Endometrial microvascular endothelial cells (primary cell): ENCODE results near the gene C6orf136. TPM values are rescaled to one million over a fixed set of nuclear protein-coding genes. Genes with fewer than 3 reads are reported as not detected.

Source experiments
- in situ Hi-C: cut with HindIII; loops from 2 replicates; pipeline ENCODE4 v1.10.0; 2017; ENCODE audit warnings: low sequenced_read_pairs, low pct_unique_long_range_greater_than_20kb; ENCODE audit errors: inconsistent ontology term
- total RNA-seq: library from RNA; depleted of rRNA; stranded (reverse); fragments of >200 nt; gene quantifications from one replicate; pipeline ENCODE4 v1.2.3, GENCODE V29; 2015; ENCODE audit errors: inconsistent ontology term

The C6orf136 gene
- total RNA-seq, 1 donor from 2014 or later = 13.4 TPM

DNA sequence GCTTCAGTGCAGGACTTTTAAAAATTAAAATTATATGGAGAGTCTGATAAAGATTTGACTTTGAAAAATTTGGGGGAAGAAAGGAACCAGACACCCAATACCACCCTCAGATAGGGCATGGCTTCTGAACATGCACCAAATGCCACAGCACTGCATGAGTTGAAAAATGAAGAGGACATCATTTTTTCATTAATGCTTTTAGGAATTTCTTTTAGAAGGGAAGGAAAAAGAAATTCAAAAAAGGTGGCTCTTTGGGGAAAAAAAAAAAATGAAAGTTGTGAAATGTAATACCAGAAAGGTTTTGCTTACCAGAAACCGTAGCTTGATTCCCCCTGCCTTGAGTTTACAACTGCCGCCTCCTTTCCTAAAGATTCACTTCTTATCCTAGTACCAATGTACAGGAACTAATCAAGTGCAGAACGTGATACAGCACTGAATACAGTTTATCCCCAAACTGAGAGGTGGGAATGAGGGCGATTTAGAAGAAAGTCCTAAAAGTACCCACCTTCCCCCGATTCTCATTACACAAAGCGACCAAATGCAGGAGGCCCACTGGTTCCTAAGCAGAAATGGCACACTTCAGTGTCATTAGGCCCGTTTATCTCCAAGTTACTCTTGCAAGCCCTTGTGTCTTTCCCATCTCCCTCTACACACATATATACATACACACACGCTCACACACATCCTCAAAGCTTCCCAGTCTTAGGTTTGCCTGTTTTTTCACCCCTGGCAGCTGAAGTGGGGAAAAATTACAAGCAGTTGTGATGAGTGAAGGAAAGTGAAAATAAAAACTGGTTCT is 32.7 kb upstream of the C6orf136 start:
- in situ Hi-C loops = no loop called here

DNA sequence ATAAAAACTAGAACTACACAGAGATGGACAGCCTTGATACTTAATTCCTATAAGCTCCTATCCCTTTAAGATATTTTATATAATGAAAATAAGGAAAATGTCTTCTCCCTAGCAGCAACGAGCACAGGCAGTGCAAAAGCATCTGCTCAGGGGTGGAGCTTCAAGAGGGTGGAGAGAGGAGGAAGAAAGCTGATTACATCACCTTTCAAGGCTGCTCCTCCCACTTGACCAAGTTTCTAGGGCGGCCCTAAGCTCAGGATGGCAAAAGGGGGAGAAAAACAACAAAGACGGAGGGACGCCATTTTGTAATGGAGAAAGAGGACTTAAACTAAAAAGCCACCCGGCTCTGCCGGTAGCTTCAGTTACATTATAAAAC is 32.1 kb upstream of the C6orf136 start:
- in situ Hi-C loops = no loop called here

DNA sequence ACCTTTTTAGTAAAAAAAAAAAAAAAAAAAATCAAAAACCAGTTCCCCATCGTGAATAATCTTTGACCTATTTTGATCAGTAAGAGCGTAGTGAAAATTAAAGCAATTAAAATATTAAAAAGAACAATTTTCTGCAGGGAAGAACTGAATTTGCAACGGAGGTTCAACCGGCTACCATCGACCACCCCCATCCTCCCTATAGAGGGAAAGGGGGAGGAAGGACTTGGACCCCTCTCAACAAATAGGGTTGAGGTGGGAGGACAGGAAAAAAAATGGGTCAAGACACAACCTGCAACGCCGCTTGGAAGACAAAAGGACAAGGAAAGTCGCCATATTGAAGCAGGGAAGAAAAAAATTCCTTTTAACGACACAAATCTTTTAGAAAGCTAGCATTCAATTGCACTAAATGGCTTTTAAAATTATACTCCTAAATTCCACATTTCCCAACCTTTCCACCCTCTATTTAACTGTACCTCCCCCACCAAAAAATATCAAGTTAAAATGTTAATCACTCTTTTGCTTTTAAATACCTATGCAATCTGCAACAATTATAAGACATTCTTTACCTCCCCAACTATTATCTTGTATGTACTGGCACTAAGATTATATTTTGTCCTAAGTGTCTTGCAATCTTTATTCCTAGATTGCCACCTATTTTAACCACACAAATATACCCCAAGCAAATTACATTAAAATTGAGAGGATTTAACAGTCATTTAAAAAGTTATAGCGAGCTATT is 31.5 kb upstream of the C6orf136 start:
- in situ Hi-C loops = no loop called here

DNA sequence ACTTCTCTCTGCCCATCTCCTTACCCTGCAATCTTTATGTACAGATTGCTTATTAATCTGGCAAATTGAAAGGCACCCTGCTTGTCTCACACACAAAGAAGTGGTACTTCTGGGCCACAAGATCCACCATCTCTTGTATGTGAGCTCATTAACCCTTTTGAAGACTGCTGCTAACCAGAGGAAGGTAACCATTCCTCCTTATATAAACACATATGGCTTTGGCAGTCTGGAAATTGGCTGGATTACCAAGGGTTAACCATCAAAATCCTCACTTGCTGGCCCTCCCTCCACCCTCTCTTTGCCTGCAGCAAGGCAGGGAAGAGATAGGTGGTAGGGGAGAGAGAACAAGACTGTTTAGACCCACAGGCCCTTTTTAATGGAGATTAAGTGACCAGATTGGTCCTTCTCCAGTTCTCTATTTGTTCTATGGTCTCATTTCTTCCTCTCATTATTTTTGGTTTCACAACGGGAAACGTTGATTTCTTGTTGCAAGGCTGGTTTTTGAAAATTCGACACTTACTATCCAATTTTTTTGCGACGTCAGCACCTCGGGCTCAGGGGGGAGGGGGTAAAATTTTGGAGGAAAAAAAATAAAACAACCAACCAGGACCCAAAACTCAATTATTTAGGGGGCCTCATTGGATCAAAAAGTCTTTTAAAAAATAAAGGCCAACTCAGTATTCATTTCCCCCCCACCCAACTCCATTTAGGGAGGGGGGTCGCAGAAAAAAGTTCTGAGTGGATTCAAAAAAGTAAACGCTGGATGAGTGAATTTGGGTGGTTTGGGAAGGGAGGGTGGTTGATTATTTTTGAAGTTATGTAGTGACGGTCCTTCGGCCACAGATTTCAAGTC is 30.7 kb upstream of the C6orf136 start:
- in situ Hi-C loops = no loop called here

DNA sequence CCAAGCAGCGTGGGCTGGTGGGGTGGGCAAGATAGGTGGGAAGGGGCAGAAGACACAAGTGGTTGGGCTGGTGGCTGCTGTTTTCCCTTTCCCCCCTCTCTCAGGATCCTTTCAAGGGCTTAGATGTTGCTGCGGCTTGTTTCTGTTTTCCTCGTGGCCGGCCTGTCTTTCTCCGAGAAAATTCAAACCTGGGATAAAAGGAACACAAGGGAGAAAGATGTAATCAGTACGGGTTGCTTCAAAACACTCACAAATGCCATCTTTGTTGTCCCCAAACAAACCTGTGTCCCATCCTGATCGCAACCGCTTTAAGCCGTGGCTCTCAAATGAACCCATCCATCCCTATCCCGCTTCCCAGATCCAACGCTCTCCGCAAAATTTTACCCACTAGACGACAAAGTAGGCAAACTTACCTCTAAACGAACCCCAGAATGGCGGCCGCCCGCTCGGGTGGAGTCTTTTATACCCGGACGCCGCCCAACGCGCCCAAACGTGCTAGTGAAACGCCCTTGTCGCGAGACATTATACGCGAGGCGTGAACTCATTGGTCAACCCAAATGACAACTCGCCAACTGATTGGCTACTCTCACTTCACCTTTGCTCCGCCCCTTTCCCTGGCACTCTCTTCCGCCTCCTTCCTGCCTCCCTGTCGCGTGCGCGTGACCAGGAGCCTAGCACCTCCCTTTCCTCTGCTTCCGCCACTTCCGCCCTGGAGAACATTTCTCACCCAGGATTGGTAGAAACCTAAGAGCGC is 29.9 kb upstream of the C6orf136 start, which contains the start of gene PPP1R10:
PPP1R10 (minus strand) TSS at position 433 of the 754 bp plus-strand sequence. CDS start 7,299 bp downstream, outside the sequence.
- in situ Hi-C loops = no loop called here

DNA sequence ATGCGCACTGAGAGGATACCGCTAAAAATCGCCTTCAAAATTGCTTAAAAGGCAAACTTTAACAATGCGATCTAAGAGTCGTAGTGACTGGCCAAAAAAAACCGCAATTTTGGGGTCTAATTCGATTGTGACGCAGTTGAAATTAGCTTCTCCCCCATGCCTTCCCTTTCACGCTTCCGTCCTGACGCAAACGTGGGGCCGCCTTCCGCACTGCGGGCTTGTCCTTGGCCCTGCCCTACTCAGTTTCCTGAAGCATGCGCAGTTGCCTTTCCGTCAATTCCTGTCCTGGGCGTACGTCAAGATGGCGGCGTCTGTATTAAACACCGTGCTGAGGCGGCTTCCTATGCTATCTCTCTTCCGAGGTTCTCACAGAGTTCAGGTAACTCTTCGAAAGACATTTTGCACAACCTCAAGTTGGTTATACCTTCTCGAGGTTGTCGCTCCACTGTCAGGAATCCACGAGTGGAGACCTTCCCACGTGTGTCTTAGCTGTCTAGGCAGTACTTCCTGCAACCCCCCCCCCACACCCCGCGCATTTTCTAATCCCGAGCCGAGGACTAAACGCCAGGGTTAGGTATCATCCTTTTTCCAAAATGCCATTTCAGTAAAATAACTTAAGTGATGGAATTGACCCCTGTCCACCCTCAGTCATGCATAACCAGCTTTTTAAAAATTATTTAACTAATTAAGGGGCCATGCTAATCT is 29.2 kb upstream of the C6orf136 start, which contains the start of gene MRPS18B:
MRPS18B (plus strand) TSS at position 276 of the 705 bp plus-strand sequence; CDS start at position 302, 26 bp downstream.
- in situ Hi-C loops = no loop called here

DNA sequence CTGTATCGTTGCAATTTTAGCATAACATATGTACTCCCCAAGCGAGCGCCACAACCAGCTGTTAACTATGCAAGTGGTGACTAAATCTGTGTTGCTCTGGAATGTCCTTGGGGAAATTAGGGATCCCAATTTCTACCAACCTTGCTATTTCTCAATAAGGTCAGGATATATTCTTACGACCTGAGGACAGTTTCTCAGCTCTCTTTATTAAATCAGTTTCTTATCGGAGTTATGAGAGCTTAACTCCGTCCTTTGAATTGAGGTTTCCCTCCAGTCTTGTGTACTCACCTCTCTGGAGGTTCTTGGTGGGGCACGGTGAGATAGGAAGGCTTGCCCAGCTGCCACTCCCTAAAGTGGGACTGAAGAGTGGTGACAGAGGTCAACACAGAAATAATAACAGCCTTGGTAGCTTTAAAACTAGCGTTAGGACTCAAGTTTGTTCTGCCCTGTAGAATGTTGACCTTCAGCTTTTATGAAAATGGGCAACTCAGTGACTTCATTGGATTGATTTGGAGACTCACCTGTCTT is 28.6 kb upstream of the C6orf136 start:
- in situ Hi-C loops = no loop called here

GRCh38 chr6:30619561-30619960 is 27.4 kb upstream of the C6orf136 start:
- in situ Hi-C loops = no loop called here

DNA sequence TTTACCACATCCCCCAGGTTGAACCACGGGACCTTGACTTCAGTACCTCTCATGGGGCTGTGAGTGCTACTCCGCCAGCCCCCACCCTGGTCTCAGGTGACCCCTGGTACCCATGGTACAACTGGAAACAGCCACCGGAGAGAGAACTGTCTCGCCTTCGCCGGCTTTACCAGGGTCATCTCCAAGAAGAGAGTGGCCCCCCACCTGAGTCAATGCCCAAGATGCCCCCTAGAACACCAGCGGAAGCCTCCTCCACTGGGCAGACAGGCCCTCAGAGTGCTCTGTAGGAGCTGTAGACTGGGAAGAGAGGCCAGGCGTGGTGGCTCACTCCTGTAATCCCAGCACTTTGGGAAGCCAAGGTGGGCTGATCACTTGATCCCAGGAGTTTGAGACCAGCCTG is 21.4 kb upstream of the C6orf136 start:
- in situ Hi-C loops = no loop called here

DNA sequence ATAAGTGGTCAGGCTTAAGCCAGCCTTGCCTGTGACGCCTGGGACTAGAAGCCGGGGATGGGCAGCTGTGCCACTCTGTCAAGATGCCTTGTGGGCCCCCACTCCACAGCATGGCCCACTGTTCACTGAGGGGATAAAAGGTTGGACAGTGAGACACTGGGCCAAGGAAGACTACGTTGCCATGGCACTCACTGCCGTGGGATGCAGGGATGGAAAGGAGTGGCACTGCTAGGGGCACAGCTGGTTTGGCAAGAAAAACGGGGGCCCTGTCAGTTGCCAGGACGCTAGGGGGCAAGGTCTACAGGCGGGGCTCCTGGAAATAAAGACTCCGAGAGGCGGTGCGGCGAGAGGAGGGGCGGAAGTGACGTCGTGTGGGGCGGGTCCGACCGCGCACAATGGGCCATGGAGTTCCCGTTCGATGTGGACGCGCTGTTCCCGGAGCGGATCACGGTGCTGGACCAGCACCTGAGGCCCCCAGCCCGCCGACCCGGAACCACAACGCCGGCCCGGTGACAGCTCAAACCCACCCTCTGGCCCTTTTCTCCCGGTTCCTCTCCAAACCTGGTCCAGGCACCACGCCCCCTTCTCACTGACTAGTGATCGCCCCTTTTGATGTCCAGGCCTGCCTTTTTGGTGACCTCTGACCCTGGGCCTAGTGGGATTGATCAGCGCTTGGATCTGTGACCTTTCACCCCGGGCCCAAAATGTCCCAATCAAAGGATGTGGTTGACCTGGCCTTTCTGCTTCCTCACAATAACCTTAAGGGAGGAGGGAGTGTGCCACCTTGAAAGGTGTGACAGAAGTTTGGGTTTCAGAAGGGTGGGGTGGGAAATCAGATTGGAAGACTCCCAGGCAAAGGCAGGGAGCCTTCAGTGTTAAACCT is 20.2 kb upstream of the C6orf136 start, which contains the start of gene ATAT1:
ATAT1 (plus strand) TSS at position 391 of the 883 bp plus-strand sequence.
- in situ Hi-C loops = no loop called here

- in situ Hi-C loops = no loop called here
Measured at GRCh38 chr6:30635834-30636233, 11.1 kb upstream of the C6orf136 start.

GRCh38 chr6:30640481-30640880 is 6.5 kb upstream of the C6orf136 start:
- in situ Hi-C loops = no loop called here

GRCh38 chr6:30641048-30641447 is 5.9 kb upstream of the C6orf136 start:
- in situ Hi-C loops = no loop called here

GRCh38 chr6:30643656-30644055 is 3.3 kb upstream of the C6orf136 start:
- in situ Hi-C loops = no loop called here

DNA sequence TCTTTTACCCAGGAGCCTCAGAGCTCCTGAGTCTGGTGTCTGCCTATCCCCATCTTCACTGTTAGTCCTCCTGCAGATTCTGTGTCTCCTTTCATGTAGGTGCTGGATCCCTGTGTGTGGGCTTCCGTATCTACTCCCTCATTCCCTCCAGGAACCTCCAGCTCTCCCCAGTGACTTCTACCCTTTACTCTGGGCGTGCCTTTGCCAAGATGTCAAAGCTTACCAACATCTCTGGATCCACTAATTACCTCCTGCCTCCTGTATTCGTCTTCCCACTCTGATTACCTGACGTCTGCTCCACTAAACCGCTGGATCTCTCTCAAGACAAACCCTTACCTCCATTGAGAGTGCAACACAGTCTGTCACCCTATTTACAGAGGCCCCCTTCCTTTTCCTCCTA is 2.2 kb upstream of the C6orf136 start:
- in situ Hi-C loops = no loop called here

DNA sequence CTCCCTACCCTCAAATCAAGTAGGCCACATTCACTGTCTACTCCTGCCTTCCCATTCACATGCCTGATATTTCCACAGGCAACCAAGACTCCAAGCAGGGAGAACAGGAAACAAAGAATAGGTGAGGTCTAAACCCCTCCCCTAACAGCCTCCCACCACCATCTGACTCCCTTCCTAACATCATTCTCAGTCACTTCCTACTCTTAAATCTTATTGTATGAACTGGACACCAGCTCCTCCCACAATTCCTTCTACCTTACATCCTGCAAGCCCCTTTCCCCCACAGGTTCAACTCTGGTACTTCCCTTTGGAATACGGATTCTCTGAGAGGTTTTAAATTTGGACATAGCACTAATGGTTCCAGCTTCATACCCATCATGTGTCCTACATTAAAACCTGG is 944 bp upstream of the C6orf136 start:
- in situ Hi-C loops = no loop called here
